Stomach (tissue), 9 donors: ENCODE results near the gene ZXDC. TPM values are rescaled to one million over a fixed set of nuclear protein-coding genes. Genes with fewer than 3 reads are reported as not detected.

ENCODE experiments used
- DNase-seq, 2 donors: peaks; one replicate each; pipeline versions ENCODE4 v3.0.0 to v3.0.0-alpha.2; 2013 to 2019
- H3K27ac ChIP-seq, 5 donors: fragments of 200-600 bp in 4 of 5; sonication (generic) in 4 of 5; one replicate each; pipeline ENCODE4 v1.5.1; 2013 to 2019; ENCODE audit warnings: mild to moderate bottlenecking in 1 of 5, moderate library complexity in 1 of 5
- H3K27me3 ChIP-seq, 3 donors: fragments of 200-600 bp; sonication (generic); one replicate each; pipeline ENCODE4 v1.5.1; 2017 to 2019; ENCODE audit warnings: mixed run types in 1 of 3
- H3K36me3 ChIP-seq, 4 donors: fragments of 200-600 bp; sonication (generic); 1 replicate in 3 of 4; 2 replicates in 1 of 4; pipeline ENCODE4 v1.5.1; 2016 to 2019
- H3K4me1 ChIP-seq, 4 donors: fragments of 200-600 bp; sonication (generic); one replicate each; pipeline ENCODE4 v1.5.1; 2016 to 2019
- H3K4me3 ChIP-seq, 4 donors: fragments of 200-600 bp; sonication (generic) in 3 of 4; one replicate each; pipeline ENCODE4 v1.5.1; 2016 to 2019; ENCODE audit warnings: mild to moderate bottlenecking in 1 of 4
- H3K9me3 ChIP-seq, 4 donors: fragments of 200-600 bp; sonication (generic); one replicate each; pipeline ENCODE4 v1.5.1; 2016 to 2019
- EP300 ChIP-seq: sonication (generic); formaldehyde crosslinking; IDR thresholded peaks from one replicate; pipeline ENCODE4 v1.6.1; 2017; ENCODE audit warnings: antibody characterized with exemption
- POLR2A ChIP-seq, 4 donors: fragments of 450-650 bp; IDR thresholded peaks; one replicate each; pipeline ENCODE4 v1.6.1; 2016; ENCODE audit warnings: antibody characterized with exemption in 4 of 4, control low read depth in 2 of 4, mild to moderate bottlenecking in 1 of 4, moderate library complexity in 1 of 4
- POLR2AphosphoS5 ChIP-seq, 3 donors: sonication (generic); formaldehyde crosslinking; IDR thresholded peaks; one replicate each; pipeline ENCODE4 v1.6.1; 2016; ENCODE audit warnings: antibody characterized with exemption in 3 of 3
- WGBS, 5 donors: extraction: QIAGEN DNeasy Blood & Tissue Kit in 3 of 5; methylation state at CpG; one replicate each; pipeline versions ENCODE4 v1.1.5 to v1.1.7; 2013 to 2018; 5-methylcytosine and 5-hydroxymethylcytosine counted together
- intact Hi-C: fragments of 100-400 bp; cut with DNase I; formaldehyde crosslinking; loops from one replicate; pipeline ENCODE4 v1.15.1; 2023; ENCODE audit warnings: low total_unique reads
- polyA plus RNA-seq, 3 donors: library from polyadenylated mRNA; stranded (reverse); fragments of 200-250 nt; gene quantifications; one replicate each; pipeline ENCODE4 v1.2.3, GENCODE V29; 2013
- total RNA-seq, 5 donors: library from RNA; depleted of rRNA; stranded (reverse); fragments of >200 nt; gene quantifications; one replicate each; pipeline versions ENCODE4 v1.1.0 to v1.2.3, GENCODE V29; 2014 to 2016
- TF ChIP-seq, protein P1 (sequence below), 7 experiments: fragments of 450-650 bp in 4 of 7; fragments of 200-600 bp in 3 of 7; sonication (generic) in 3 of 7; IDR thresholded peaks; one replicate each; pipeline ENCODE4 v1.5.1; 2016 to 2019; ENCODE audit warnings: antibody characterized with exemption in 7 of 7, control low read depth in 2 of 7, mild to moderate bottlenecking in 1 of 7
- donor health status: healthy with polysubstance abuse.
- donor health status: Bipolar disorder and iron deficiency.
- donor health status: healthy.

The ZXDC gene
- total and polyA plus RNA-seq, 8 donors, result 6.1 to 73.2 (median 22.4) TPM

GRCh38 chr3:126446791-126447190 lies 28.9 kb downstream of the ZXDC start:
- no peaks in the 10 kb centered on the region for H3K9me3 ChIP-seq
- no peaks in the 10 kb centered on the region for H3K27me3 ChIP-seq
- DNase-seq, result no peak
- H3K4me1 ChIP-seq, result peaks cover 0 to 14% (median 2%) of the 10 kb centered on the region in 4 donors
- H3K36me3 ChIP-seq, result peaks cover 23 to 61% (median 54%) of the 10 kb centered on the region in 4 donors
- intact Hi-C loops, result no loop called here
- no peak overlapping the region for H3K27ac ChIP-seq
- no peak overlapping the region for H3K4me3 ChIP-seq
- 81 to 100% (median 91%) methylated on average over 2 of the region's 2 CpGs for WGBS, 5 donors
- TF ChIP-seq POLR2A (IDR thresholded peaks at IDR 0.05) (no peak), POLR2AphosphoS5 (IDR thresholded peaks at IDR 0.05) (no peak), EP300 (no peak)
- TF ChIP-seq, protein P1, sequence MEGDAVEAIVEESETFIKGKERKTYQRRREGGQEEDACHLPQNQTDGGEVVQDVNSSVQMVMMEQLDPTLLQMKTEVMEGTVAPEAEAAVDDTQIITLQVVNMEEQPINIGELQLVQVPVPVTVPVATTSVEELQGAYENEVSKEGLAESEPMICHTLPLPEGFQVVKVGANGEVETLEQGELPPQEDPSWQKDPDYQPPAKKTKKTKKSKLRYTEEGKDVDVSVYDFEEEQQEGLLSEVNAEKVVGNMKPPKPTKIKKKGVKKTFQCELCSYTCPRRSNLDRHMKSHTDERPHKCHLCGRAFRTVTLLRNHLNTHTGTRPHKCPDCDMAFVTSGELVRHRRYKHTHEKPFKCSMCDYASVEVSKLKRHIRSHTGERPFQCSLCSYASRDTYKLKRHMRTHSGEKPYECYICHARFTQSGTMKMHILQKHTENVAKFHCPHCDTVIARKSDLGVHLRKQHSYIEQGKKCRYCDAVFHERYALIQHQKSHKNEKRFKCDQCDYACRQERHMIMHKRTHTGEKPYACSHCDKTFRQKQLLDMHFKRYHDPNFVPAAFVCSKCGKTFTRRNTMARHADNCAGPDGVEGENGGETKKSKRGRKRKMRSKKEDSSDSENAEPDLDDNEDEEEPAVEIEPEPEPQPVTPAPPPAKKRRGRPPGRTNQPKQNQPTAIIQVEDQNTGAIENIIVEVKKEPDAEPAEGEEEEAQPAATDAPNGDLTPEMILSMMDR (IDR thresholded peaks at IDR 0.05), result no peak

DNA sequence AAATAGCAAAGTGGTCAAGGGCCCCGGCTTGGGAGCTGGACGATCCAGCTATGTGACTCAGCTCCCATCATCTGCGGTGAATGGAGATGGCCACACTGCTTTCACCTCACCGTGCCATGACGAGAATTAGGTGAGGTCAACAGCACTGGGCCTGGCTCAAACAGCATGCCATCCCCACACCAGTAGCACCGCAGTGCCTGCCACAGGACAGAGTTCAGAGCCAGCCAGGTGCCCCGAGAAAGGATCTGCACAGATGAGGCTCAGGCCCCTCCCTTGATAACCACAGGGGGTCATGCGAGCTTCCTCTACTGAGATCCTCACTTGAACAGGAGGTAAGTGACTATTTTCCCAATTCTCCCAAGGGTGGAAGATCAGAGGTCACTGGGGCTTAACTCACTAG lies 29.4 kb downstream of the ZXDC start:
- Histone ChIP-seq H3K36me3 (peaks cover 18 to 60% (median 53%) of the 10 kb centered on the region in 4 donors), H3K4me3 (no peak overlapping the region), H3K27ac (no peak overlapping the region), H3K9me3 (no peaks in the 10 kb centered on the region), H3K27me3 (no peaks in the 10 kb centered on the region), H3K4me1 (peaks cover 0 to 14% (median 2%) of the 10 kb centered on the region in 4 donors)
- TF ChIP-seq POLR2AphosphoS5 (IDR thresholded peaks at IDR 0.05) (no peak), EP300 (no peak), POLR2A (IDR thresholded peaks at IDR 0.05) (no peak)
- TF ChIP-seq, protein P1 (IDR thresholded peaks at IDR 0.05), result no peak
- DNase-seq, result peak in 1 of 2 donors; percentile 22
- WGBS, 5 donors, result 85 to 91% (median 89%) methylated on average over 8 of the region's 8 CpGs
- intact Hi-C loops, result no loop called here

- no peak overlapping the region for H3K27ac ChIP-seq
- DNase-seq, result no peak
Measured at GRCh38 chr3:126445506-126445905, 30.2 kb downstream of the ZXDC start.

GRCh38 chr3:126442856-126443242 lies 32.8 kb downstream of the ZXDC start:
- 74 to 97% (median 90%) methylated on average over 3 of the region's 3 CpGs for WGBS, 5 donors
- peak in 1 of 2 donors; percentile 19 for DNase-seq
- TF ChIP-seq EP300 (no peak), POLR2AphosphoS5 (IDR thresholded peaks at IDR 0.05) (no peak), POLR2A (IDR thresholded peaks at IDR 0.05) (no peak)
- TF ChIP-seq, protein P1 (IDR thresholded peaks at IDR 0.05), result no peak

More at GRCh38 chr3:126445506-126445905, 30.2 kb downstream of the ZXDC start:
- TF ChIP-seq POLR2A (IDR thresholded peaks at IDR 0.05) (no peak), POLR2AphosphoS5 (IDR thresholded peaks at IDR 0.05) (no peak), EP300 (no peak)
- TF ChIP-seq, protein P1 (IDR thresholded peaks at IDR 0.05), result no peak
- Histone ChIP-seq H3K4me3 (no peak overlapping the region), H3K9me3 (no peaks in the 10 kb centered on the region), H3K36me3 (peaks cover 10 to 60% (median 53%) of the 10 kb centered on the region in 4 donors), H3K27me3 (no peaks in the 10 kb centered on the region), H3K4me1 (peaks cover 0 to 14% (median 2%) of the 10 kb centered on the region in 4 donors)
- intact Hi-C loops, result no loop called here
- WGBS, 5 donors, result 38 to 57% (median 54%) methylated on average over 5 of the region's 5 CpGs

More at GRCh38 chr3:126442856-126443242, 32.8 kb downstream of the ZXDC start:
- Histone ChIP-seq H3K27ac (no peak overlapping the region), H3K27me3 (no peaks in the 10 kb centered on the region), H3K36me3 (peaks cover 17 to 59% (median 52%) of the 10 kb centered on the region in 4 donors), H3K4me3 (no peak overlapping the region), H3K9me3 (no peaks in the 10 kb centered on the region), H3K4me1 (peaks cover 0 to 13% (median 2%) of the 10 kb centered on the region in 4 donors)
- intact Hi-C loops, result no loop called here
